T-helper 2 cell treated with Interferon-gamma antibody and Interleukin-4, amounts not matched to agents 5 μg/mL and 100 μg/mL, for 36 hours (primary cell): ENCODE results near the gene AMPD2.

Source experiments
- DNase-seq: peaks from one replicate; pipeline ENCODE4 v3.0.0; 2021; ENCODE audit warnings: low spot score
- H3K27ac Mint-ChIP-seq: one replicate; pipeline ENCODE4 v1.8.0; 2021; ENCODE audit warnings: mild to moderate bottlenecking, mixed read lengths
- H3K27me3 Mint-ChIP-seq: one replicate; pipeline ENCODE4 v1.8.0; 2021; ENCODE audit warnings: low read depth, mixed read lengths
- H3K36me3 Mint-ChIP-seq: one replicate; pipeline ENCODE4 v1.8.0; 2021; ENCODE audit warnings: low read depth, mixed read lengths
- H3K4me1 Mint-ChIP-seq: one replicate; pipeline ENCODE4 v1.8.0; 2021; ENCODE audit warnings: low read depth, mixed read lengths
- H3K4me3 Mint-ChIP-seq: one replicate; pipeline ENCODE4 v1.8.0; 2022; ENCODE audit warnings: mild to moderate bottlenecking, moderate library complexity, mixed read lengths
- H3K9me3 Mint-ChIP-seq: one replicate; pipeline ENCODE4 v1.8.0; 2021; ENCODE audit warnings: mixed read lengths

AMPD2 gene

DNA sequence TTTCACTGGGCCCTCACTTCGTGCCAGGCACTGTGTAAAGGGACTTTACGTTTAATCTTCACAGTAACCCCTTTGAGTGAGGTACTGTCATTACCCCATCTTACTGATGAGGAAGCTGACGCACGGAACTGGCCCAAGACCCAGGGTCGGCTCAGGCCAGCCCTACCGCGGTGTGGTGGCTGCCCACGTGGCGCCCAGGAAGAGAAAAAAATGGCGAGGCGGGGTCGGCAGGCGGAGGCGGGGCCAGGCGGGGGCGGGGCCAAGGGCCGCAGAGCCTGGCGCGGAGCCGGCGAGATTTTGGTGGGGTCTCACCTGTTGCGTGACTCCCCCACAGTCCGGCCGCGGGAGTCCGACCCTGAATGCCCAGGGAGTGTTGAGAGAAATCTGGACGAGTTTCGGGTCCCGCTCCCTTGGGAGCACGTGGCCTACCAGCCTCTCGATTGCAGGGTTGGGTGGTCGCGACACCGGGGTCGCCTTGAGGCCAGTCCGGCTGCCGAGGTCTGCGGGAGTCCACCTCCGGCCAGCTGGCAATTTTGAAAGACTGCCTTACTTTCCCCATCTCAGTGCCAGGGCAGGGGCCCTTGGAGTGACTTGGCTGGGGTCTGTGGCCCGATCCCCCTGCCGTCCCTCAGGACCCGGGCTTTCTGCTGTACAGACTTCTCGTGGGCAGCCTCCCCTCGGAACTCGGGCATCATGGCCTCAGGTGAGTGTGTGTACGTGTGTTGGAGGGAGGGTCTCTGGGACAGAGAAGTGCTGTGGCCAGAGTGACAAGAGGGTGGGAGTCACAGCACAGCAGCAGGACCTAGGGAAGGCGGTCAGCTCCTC is at the start of gene AMPD2, which contains the start of gene GNAT2:
Gene AMPD2, plus strand, starts transcription at position 262 of the 825 bp plus-strand sequence. CDS start 1,339 bp downstream, outside the sequence.
Gene GNAT2, minus strand, starts transcription at position 41 of the 825 bp plus-strand sequence. CDS start 6,746 bp downstream, outside the sequence.
- Mint-ChIP-seq H3K9me3 (no peaks in the 10 kb centered on the region), H3K27me3 (no peaks in the 10 kb centered on the region), H3K36me3 (peaks cover 3% of the 10 kb centered on the region), H3K4me3 (peak within 1 kb of the TSS; percentile 90), H3K27ac (peak within 1 kb of the TSS; percentile 97), H3K4me1 (peaks cover 56% of the 10 kb centered on the region)
- peak; percentile 76 for DNase-seq

DNA sequence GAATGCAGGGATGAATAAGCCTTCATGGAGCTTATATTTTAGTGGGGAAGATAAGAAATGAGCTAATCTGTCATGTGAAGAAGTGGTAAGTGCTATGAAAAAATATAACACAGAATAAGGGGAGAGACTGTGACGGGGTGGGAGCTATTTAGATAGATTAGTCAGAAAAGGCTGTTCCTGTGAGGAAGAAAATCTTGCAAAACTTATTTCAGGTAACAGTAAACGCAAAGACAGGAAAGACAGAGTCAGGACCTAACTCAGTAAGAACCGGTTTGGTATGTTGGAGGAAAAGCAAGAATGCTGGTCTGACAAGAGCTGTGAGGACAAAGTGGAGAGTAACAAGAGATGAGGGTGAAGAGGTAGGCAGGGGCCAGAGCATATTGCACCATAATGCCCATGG is 49.2 kb upstream of the AMPD2 start:
- Mint-ChIP-seq H3K36me3 (peaks cover 3% of the 10 kb centered on the region), H3K27ac (no peak overlapping the region), H3K9me3 (no peaks in the 10 kb centered on the region), H3K27me3 (no peaks in the 10 kb centered on the region), H3K4me3 (no peak overlapping the region), H3K4me1 (peaks cover 6% of the 10 kb centered on the region)
- no peak for DNase-seq

DNA sequence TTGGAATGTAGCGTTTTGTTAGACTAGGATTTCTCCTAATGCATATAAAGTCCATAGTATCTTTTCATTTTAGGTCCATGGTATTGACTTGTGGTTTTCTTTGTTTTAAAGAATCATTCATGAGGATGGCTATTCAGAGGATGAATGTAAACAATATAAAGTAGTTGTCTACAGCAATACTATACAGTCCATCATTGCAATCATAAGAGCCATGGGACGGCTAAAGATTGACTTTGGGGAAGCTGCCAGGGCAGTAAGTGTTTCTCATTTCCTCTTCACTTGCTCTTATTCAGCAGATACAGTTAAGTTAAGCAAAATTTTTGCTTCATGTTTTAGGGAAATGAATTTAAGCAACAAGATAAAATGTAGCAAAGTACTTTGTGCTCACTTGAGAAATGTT is 45.9 kb upstream of the AMPD2 start:
- Mint-ChIP-seq H3K27ac (no peak overlapping the region), H3K27me3 (no peaks in the 10 kb centered on the region)
- no peak for DNase-seq

GRCh38 chr1:109578947-109579443 is 40.6 kb upstream of the AMPD2 start:
- Mint-ChIP-seq H3K9me3 (no peaks in the 10 kb centered on the region), H3K36me3 (peaks cover 30% of the 10 kb centered on the region), H3K4me3 (no peak overlapping the region), H3K4me1 (no peaks in the 10 kb centered on the region), H3K27ac (no peak overlapping the region), H3K27me3 (no peaks in the 10 kb centered on the region)
- DNase-seq = no peak

More for the DNA sequence above, 45.9 kb upstream of the AMPD2 start:
- Mint-ChIP-seq H3K4me1 (peaks cover 3% of the 10 kb centered on the region), H3K9me3 (no peaks in the 10 kb centered on the region), H3K4me3 (no peak overlapping the region), H3K36me3 (peaks cover 9% of the 10 kb centered on the region)

GRCh38 chr1:109579491-109579890 is 40.1 kb upstream of the AMPD2 start:
- Mint-ChIP-seq H3K36me3 (peaks cover 33% of the 10 kb centered on the region), H3K27ac (no peak overlapping the region), H3K4me1 (no peaks in the 10 kb centered on the region)

DNA sequence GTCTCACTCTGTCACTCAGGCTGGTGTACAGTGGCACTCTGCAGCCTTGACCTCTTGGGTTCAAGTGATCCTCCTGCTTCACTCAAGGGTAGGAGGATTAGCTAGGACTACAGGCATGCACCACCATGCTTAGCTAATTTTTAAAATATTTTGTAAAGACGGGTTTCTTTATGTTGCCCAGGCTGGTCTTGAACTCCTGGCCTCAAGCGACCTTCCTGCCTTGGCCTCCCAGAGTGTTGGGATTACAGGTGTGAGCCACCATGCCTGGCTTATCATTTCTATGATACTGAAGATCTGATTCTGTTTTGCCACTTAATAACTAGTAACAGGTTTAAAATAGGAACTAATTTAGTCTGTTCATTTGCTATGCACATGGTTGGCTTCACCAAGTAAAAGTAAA is 37.6 kb upstream of the AMPD2 start:
- peaks cover 46% of the 10 kb centered on the region for H3K36me3 Mint-ChIP-seq
- no peak overlapping the region for H3K4me3 Mint-ChIP-seq

More at GRCh38 chr1:109579491-109579890, 40.1 kb upstream of the AMPD2 start:
- DNase-seq = no peak
- Mint-ChIP-seq H3K27me3 (no peaks in the 10 kb centered on the region), H3K4me3 (no peak overlapping the region), H3K9me3 (no peaks in the 10 kb centered on the region)

GRCh38 chr1:109584766-109585165 is 34.9 kb upstream of the AMPD2 start:
- H3K4me3 Mint-ChIP-seq = no peak overlapping the region
- H3K27ac Mint-ChIP-seq = no peak overlapping the region
- H3K27me3 Mint-ChIP-seq = no peaks in the 10 kb centered on the region
- H3K9me3 Mint-ChIP-seq = no peaks in the 10 kb centered on the region
- no peaks in the 10 kb centered on the region for H3K4me1 Mint-ChIP-seq
- peaks cover 48% of the 10 kb centered on the region for H3K36me3 Mint-ChIP-seq
- no peak for DNase-seq

More for the DNA sequence above, 37.6 kb upstream of the AMPD2 start:
- no peaks in the 10 kb centered on the region for H3K9me3 Mint-ChIP-seq
- H3K27ac Mint-ChIP-seq = no peak overlapping the region
- H3K27me3 Mint-ChIP-seq = no peaks in the 10 kb centered on the region
- no peaks in the 10 kb centered on the region for H3K4me1 Mint-ChIP-seq
- no peak for DNase-seq

- Mint-ChIP-seq H3K27ac (no peak overlapping the region), H3K36me3 (peaks cover 47% of the 10 kb centered on the region), H3K4me1 (no peaks in the 10 kb centered on the region)
These were observed 33.6 kb upstream of the AMPD2 start for GRCh38 chr1:109586055-109586454.

GRCh38 chr1:109589177-109589576 is 30.5 kb upstream of the AMPD2 start:
- no peak for DNase-seq
- no peaks in the 10 kb centered on the region for H3K4me1 Mint-ChIP-seq
- H3K36me3 Mint-ChIP-seq = peaks cover 51% of the 10 kb centered on the region
- H3K9me3 Mint-ChIP-seq = no peaks in the 10 kb centered on the region
- no peaks in the 10 kb centered on the region for H3K27me3 Mint-ChIP-seq
- no peak overlapping the region for H3K27ac Mint-ChIP-seq
- H3K4me3 Mint-ChIP-seq = no peak overlapping the region

More at GRCh38 chr1:109586055-109586454, 33.6 kb upstream of the AMPD2 start:
- H3K27me3 Mint-ChIP-seq = no peaks in the 10 kb centered on the region
- H3K9me3 Mint-ChIP-seq = no peaks in the 10 kb centered on the region
- no peak for DNase-seq
- no peak overlapping the region for H3K4me3 Mint-ChIP-seq

GRCh38 chr1:109589679-109590078 is 30.0 kb upstream of the AMPD2 start:
- Mint-ChIP-seq H3K27me3 (no peaks in the 10 kb centered on the region), H3K27ac (no peak overlapping the region), H3K36me3 (peaks cover 49% of the 10 kb centered on the region), H3K4me3 (no peak overlapping the region), H3K4me1 (no peaks in the 10 kb centered on the region), H3K9me3 (no peaks in the 10 kb centered on the region)
- no peak for DNase-seq

DNA sequence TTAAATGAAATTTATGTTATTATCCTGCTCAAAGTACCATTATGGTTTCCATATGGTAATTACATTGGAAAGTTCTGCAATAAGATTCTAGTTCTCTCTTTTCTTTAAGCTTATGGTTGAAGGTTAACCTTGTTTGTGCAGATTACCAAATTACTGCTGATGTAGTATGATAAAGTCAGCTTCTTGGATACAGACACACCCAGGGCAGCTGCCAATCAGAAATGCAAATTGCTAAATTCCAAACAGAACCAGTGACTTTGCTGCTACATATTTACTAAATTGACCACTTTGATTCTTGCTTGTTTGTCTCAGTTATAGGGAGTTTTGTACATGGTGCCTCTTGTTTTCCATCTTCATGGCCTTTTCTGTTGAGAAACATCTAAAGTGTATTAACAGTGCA is 26.7 kb upstream of the AMPD2 start:
- H3K4me1 Mint-ChIP-seq = no peaks in the 10 kb centered on the region
- H3K27me3 Mint-ChIP-seq = no peaks in the 10 kb centered on the region
- peaks cover 36% of the 10 kb centered on the region for H3K36me3 Mint-ChIP-seq
- no peak overlapping the region for H3K4me3 Mint-ChIP-seq
- no peak overlapping the region for H3K27ac Mint-ChIP-seq
- no peak for DNase-seq
- no peaks in the 10 kb centered on the region for H3K9me3 Mint-ChIP-seq

- H3K36me3 Mint-ChIP-seq = peaks cover 33% of the 10 kb centered on the region
These were observed 24.1 kb upstream of the AMPD2 start for GRCh38 chr1:109595531-109595930.

DNA sequence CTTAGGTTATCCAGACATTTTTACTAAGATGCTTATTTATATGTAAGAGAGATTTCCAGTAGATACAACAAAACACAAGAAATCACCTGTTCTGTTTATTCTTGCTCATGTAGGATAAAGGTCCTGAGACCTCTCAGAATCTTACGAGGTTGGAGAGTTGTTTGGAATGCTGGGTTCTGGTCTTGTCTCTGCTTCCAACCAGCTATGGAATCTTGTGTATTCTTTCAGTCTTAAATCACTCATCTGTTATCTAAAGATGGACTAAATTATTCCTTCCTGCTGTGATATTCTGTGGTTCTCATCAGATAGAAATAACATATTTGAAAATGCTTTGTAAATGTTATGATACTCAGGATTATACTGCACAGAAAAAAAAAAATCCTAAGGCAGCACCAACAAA is 21.5 kb upstream of the AMPD2 start:
- Mint-ChIP-seq H3K36me3 (peaks cover 20% of the 10 kb centered on the region), H3K27ac (no peak overlapping the region), H3K4me3 (no peak overlapping the region), H3K4me1 (peaks cover 2% of the 10 kb centered on the region), H3K27me3 (no peaks in the 10 kb centered on the region), H3K9me3 (no peaks in the 10 kb centered on the region)
- no peak for DNase-seq

More at GRCh38 chr1:109595531-109595930, 24.1 kb upstream of the AMPD2 start:
- H3K27me3 Mint-ChIP-seq = no peaks in the 10 kb centered on the region
- no peak for DNase-seq
- H3K4me3 Mint-ChIP-seq = no peak overlapping the region
- H3K27ac Mint-ChIP-seq = no peak overlapping the region
- H3K4me1 Mint-ChIP-seq = peaks cover 2% of the 10 kb centered on the region
- no peaks in the 10 kb centered on the region for H3K9me3 Mint-ChIP-seq

DNA sequence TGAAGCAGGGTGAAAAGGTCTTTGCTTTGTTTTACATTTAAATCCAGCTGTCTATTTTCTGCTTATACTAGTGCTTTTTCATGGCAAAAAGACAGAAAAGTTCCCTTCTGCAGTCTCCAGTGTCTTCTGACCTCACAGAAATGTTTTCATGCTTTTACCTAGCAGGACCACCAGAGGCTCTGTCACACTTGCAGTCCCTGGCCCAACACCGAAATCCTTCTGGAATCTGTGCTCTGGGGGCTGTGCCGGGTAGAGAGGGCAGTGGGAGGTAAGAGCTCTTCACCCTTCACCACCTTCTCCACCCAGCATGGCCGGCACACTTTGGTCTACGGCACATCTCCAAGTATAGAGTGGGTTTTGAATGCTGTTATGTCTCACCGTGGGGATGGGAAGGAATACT is 21.0 kb upstream of the AMPD2 start:
- peaks cover 6% of the 10 kb centered on the region for H3K4me1 Mint-ChIP-seq
- H3K27me3 Mint-ChIP-seq = no peaks in the 10 kb centered on the region
- H3K4me3 Mint-ChIP-seq = no peak overlapping the region
- no peak overlapping the region for H3K27ac Mint-ChIP-seq
- DNase-seq = no peak
- no peaks in the 10 kb centered on the region for H3K9me3 Mint-ChIP-seq
- H3K36me3 Mint-ChIP-seq = peaks cover 20% of the 10 kb centered on the region
